AG04449 (cell line): Measurements from ENCODE around the gene KIAA1191.

Experiments
- CTCF ChIA-PET: fragments of 350-600 bp; formaldehyde crosslinking; extraction: SDS; loops from one replicate; lab custom pipeline; 2021; ENCODE audit warnings: antibody characterized with exemption; lab: Yijun Ruan, JAX
- POLR2A ChIA-PET: fragments of 400-600, 350-600 bp; formaldehyde crosslinking; extraction: SDS; loops from one replicate; lab custom pipeline; 2020; ENCODE audit warnings: antibody characterized with exemption, inconsistent platforms; lab: Yijun Ruan, JAX
- DNase-seq: peaks from one replicate; pipeline ENCODE4 v3.0.0-alpha.2; 2010; ENCODE audit warnings: low read depth, low spot score
- H3K4me3 ChIP-seq: 2 replicates; pipeline ENCODE4 v1.5.1; 2011; ENCODE audit warnings: low read depth, mild to moderate bottlenecking, control low read depth, low read length
- TF ChIP-seq, protein P1 (sequence below): IDR thresholded peaks from one replicate; pipeline ENCODE4 v1.5.1; 2011; ENCODE audit warnings: mild to moderate bottlenecking, moderate library complexity, low read length, control low read depth, inconsistent platforms; ENCODE audit not compliant: insufficient read depth; ENCODE audit errors: missing control alignments

Gene KIAA1191

DNA sequence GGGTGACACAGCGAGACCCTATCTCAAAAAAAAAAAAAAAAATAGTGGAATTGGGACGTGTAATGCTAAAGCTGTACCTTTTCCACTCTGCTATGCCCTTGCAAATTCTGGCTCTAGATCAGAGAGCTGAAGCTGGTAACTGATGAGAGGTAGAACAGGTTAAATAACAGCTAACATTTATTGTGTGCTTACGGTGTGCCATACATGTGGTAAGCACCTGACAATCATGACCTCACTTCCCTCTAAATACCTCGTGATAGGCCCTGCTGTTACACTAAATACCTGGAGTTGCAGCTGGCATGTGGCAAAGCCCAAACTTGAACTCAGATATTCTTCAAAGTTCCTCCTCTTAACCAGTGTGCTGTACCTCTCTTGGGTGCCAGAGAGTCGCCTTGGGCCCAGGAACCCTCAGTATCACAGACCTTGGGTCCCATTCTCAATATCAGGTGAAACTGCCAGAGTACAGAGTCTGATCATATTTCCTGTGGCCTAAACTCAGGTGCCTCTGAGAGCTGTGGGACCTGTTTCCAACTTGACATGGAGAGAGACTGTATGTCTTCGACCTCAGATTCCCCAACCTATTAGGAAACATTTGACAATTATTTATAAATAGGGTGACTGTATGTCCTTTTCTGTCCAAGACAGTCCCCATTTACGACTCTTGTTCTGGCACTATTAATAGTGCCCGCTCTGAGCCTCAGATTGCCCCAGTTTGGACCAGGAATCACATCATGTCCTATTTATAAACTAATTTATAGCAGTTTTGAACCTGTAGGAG lies 8.6 kb upstream of the KIAA1191 start:
- POLR2A ChIA-PET, result no interaction called here
- H3K4me3 ChIP-seq, result no peak overlapping the region
- CTCF ChIA-PET, result no interaction called here
- DNase-seq, result no peak
- TF ChIP-seq, protein P1, sequence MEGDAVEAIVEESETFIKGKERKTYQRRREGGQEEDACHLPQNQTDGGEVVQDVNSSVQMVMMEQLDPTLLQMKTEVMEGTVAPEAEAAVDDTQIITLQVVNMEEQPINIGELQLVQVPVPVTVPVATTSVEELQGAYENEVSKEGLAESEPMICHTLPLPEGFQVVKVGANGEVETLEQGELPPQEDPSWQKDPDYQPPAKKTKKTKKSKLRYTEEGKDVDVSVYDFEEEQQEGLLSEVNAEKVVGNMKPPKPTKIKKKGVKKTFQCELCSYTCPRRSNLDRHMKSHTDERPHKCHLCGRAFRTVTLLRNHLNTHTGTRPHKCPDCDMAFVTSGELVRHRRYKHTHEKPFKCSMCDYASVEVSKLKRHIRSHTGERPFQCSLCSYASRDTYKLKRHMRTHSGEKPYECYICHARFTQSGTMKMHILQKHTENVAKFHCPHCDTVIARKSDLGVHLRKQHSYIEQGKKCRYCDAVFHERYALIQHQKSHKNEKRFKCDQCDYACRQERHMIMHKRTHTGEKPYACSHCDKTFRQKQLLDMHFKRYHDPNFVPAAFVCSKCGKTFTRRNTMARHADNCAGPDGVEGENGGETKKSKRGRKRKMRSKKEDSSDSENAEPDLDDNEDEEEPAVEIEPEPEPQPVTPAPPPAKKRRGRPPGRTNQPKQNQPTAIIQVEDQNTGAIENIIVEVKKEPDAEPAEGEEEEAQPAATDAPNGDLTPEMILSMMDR, result no peak

DNA sequence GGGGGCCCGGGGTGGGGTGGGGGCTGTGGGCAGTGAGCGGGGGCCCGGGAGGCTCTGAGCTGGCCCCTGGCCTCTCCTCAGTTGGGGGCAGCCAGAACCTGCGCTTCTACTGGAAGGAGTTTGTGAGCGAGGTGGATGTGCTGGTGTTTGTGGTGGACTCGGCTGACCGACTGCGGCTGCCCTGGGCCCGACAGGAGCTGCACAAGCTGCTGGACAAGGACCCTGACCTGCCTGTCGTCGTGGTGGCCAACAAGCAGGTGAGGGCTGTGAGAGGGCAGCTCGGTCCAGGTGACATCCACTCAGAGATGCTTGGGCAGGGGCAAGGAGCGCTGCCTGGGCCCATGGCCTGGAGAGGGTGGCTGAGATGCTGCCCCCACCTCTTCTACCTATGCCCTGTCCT lies 7.2 kb upstream of the KIAA1191 start:
- TF ChIP-seq, protein P1, result no peak
- H3K4me3 ChIP-seq, result no peak overlapping the region
- POLR2A ChIA-PET, result interaction anchor here (0.7 kb wide), 1 partner anchor 20 kb away, joined by 4 read pairs; the partner anchor contains the start of genes HIGD2A and NOP16
- CTCF ChIA-PET, result interaction anchor here (1.2 to 1.5 kb wide), 2 partner anchors 19 to 80 kb away, joined by 3 to 4 read pairs; partner anchors contain the start of genes FAF2 and NOP16
- DNase-seq, result no peak

DNA sequence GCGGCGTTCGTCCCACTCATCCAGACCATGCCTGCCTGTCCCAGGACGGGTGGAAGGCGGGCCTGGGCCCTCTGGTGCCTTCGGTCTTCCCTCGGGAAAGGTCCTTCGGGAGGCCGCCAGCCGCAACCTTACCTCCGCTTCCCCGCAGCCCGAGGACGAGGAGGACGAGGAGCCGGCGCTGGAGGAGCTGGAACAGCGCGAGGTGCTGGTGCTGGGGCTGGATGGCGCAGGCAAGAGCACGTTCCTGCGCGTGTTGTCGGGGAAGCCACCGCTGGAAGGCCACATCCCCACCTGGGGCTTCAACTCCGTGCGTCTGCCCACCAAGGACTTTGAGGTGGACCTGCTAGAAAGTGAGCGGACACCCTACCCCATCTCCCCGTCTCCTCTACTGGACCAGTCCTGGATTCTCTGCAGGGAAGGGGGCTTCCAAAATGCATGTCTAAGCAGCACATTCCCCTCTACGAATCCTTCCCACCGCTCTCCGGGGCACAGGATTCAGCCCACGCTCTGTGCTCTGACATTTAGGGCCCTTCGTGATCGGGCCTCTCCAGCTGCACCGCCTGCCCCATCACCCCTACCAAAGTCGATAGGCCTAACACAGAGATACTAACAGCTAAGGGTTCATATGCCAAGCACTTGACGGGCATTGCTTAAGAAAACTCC lies 4.8 kb upstream of the KIAA1191 start:
- H3K4me3 ChIP-seq, result peak overlapping the region; percentile 70
- ChIA-PET CTCF (no interaction called here), POLR2A (interaction anchor here (1.6 kb wide), 1 partner anchor 14 kb away, joined by 5 read pairs; no protein-coding TSS in a partner anchor)
- no peak for DNase-seq
- TF ChIP-seq, protein P1, result no peak

DNA sequence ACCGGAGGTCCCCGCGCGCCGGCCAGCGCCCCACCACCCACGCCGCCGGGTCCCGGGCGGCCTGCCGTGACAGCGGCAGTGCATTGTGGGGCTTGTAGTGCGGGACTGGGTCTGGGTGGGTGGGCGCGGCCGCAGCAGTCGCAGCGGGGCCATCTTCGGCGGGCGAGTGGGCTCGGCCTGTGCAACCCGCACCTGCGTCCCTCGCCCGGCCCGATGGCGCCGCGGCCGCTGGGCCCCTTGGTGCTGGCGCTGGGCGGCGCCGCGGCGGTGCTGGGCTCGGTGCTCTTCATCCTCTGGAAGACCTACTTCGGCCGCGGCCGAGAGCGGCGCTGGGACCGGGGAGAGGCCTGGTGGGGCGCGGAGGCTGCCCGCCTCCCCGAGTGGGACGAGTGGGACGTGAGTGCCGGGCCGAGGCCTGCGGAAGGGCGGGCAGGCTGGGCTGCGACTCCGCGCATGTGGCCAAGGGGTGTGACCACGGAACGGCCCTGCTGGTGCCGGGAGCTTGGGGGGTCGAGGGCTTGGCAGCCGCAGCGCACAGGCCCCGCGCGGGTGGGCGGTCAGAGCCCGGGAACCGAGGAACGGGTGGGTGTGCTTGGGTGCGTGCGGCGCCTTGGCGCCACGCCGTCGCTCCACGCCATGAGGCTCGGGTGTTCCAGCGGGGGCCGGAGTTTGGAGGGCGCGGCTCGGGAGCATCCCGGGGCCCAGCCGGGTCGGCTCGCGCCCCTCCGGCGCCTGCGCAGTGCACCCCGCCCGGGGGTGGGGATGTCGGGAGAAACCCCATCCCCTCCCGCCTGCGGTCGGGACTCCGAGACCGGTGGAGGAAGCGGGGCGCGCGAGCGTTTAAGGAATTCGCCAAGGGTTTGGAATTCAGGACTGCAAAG lies 4.0 kb upstream of the KIAA1191 start, which contains the start of gene ARL10:
Gene ARL10, plus strand, starts transcription at position 137 of the 881 bp plus-strand sequence. Its CDS starts 77 bp downstream, at position 214.
- DNase-seq, result no peak
- peak within 1 kb of the TSS; percentile 70 for H3K4me3 ChIP-seq
- TF ChIP-seq, protein P1, result no peak
- ChIA-PET POLR2A (interaction anchor here (1.6 kb wide), 1 partner anchor 13 kb away, joined by 5 read pairs; no protein-coding TSS in a partner anchor), CTCF (no interaction called here)

DNA sequence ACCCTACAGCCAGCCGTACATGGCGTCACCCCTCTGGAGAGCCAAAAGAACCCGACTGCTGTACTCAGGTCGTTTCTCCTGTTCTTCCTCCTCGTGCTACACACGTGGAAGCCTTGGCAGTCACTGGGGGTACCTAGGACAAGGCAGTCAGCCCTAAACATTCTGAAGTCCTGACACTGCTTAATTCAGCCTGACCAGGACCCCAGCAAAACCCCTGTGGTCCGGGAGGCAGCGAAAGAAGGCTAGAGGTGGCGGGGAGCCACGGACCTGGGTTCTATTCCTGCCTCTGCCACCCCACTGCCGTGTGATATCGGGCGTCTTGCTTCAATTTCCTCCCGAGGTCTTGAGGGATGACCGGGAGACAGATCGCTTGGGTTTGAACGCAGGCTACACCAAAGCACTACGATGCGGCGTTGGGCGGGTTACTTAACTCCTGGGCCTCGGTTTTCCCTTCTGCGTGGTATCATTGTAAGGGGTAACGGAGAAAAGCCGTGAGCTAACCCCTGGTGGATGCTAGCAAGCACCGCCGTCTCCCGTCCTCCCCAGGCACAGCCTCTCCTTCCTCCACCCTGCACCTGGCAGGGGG lies 3.3 kb upstream of the KIAA1191 start:
- CTCF ChIA-PET, result no interaction called here
- H3K4me3 ChIP-seq, result peak overlapping the region; percentile 70
- POLR2A ChIA-PET, result interaction anchor here (1.6 kb wide), 1 partner anchor 13 kb away, joined by 5 read pairs; no protein-coding TSS in a partner anchor
- TF ChIP-seq, protein P1, result no peak
- DNase-seq, result no peak
